ENCODE data around the gene NFE2L2.

GRCh38 chr2:177232098-177232704, 32.3 kb downstream of the NFE2L2 start:
- TF ChIP-seq CTCF (IDR thresholded peaks at IDR 0.05), result no peak
- TF ChIP-seq POLR2A (IDR thresholded peaks at IDR 0.05), result no peak
